ENCODE measurements around the gene PRRT3. TPM values are rescaled to one million over a fixed set of nuclear protein-coding genes. Genes with fewer than 3 reads are reported as not detected.

The PRRT3 gene
- total and polyA plus RNA-seq, 9 of the 15 experiments (the other 6 are each of a cell fraction or from before 2014, with no cell fraction given), result 0.06 to 1.9 (median 1.2) TPM

GRCh38 chr3:9944271-9944670, 7.9 kb downstream of the PRRT3 start:
- POLR2A ChIA-PET, result interaction anchor here (0.5 to 1.4 kb wide), 4 partner anchors 8 to 174 kb away, joined by 3 to 11 read pairs (median 3); partner anchors contain the start of gene CRELD1
- H3K9me1 ChIP-seq (ENCODE audit: control insufficient read depth, insufficient read depth, low read length), result no peaks in the 10 kb centered on the region

More at GRCh38 chr3:9944271-9944670, 7.9 kb downstream of the PRRT3 start:
- DNase-seq (ENCODE audit: extremely low read depth in 1 of 4, low spot score in 3 of 4) (no peak), FAIRE-seq (no peak), ATAC-seq (no peak)
- H3K9me3 ChIP-seq (replicated peaks; ENCODE audit: control insufficient read depth, insufficient read depth, low read depth, low read length), result 0 out of 2 replicates have a peak, but pooled peaks cover 3% of the 10 kb centered on the region
- H3K27me3 ChIP-seq (ENCODE audit: control insufficient read depth in 2 of 2, insufficient read depth in 2 of 2, low read length in 2 of 2), result no peaks in the 10 kb centered on the region
- H2AFZ ChIP-seq (ENCODE audit: low read depth, low read length), result no peak overlapping the region
- intact Hi-C loops (cut with micrococcal nuclease), result no loop called here
- no peaks in the 10 kb centered on the region for H3K79me2 ChIP-seq (ENCODE audit: control insufficient read depth, insufficient read depth, low read length)
- no peaks in the 10 kb centered on the region for H4K20me1 ChIP-seq (replicated peaks; ENCODE audit: control insufficient read depth, insufficient read depth, low read length)
- H3K4me3 ChIP-seq, result no peak overlapping the region
- CTCF ChIA-PET (ENCODE audit: low intra/inter-chr PET ratio), result no interaction called here
- peaks cover 0 to 27% of the 10 kb centered on the region in 2 experiments; a peak in 1 of 5 replicates for H3K4me1 ChIP-seq (replicated peaks in 1 of 2; ENCODE audit: control insufficient read depth in 2 of 2, insufficient read depth in 2 of 2, low read length in 2 of 2)
- no peak overlapping the region for H3K9ac ChIP-seq (ENCODE audit: insufficient read depth in 1 of 2, low read depth in 2 of 2, low read length in 2 of 2)
- BruUV-seq (replicated peaks), result no TSS peak
- H3K4me2 ChIP-seq (ENCODE audit: insufficient read depth, low read length), result no peak overlapping the region
- in situ Hi-C loops (cut with MboI), result no loop called here
- 69% methylated on average over 11 of the region's 11 CpGs for WGBS (ENCODE audit: insufficient coverage, low coverage, missing lambda C conversion rate)
- H3K36me3 ChIP-seq (ENCODE audit: control insufficient read depth, insufficient read depth, low read length), result peaks cover 20% of the 10 kb centered on the region; the same call in 2 of the 3 replicates
- H3K27ac ChIP-seq (ENCODE audit: extremely low read depth, low read depth, low read length), result no peak overlapping the region
- no peak for TF ChIP-seq THRA (IDR thresholded peaks at IDR 0.05)
- no peak for TF ChIP-seq NR3C1 (CRISPR knock-in tag; IDR thresholded peaks at IDR 0.05)

Data from K562 (cell line).